Upper lobe of left lung (tissue), 4 donors: ENCODE measurements around the gene IGIP.

Source experiments
- CTCF ChIP-seq, 6 experiments: fragments of 450-650 bp in 4 of 6; fragments of 200-600 bp in 2 of 6; sonication (generic) in 2 of 6; IDR thresholded peaks; one replicate each; pipeline ENCODE4 v1.5.1; 2016 to 2019; ENCODE audit warnings: antibody characterized with exemption in 6 of 6
- POLR2A ChIP-seq, 4 donors: fragments of 450-650 bp; IDR thresholded peaks; one replicate each; pipeline ENCODE4 v1.5.1; 2016 to 2017; ENCODE audit warnings: antibody characterized with exemption in 4 of 4, mild to moderate bottlenecking in 2 of 4

- no peak for TF ChIP-seq CTCF (IDR thresholded peaks at IDR 0.05)
- no peak for TF ChIP-seq POLR2A (IDR thresholded peaks at IDR 0.05)
These were observed 17.4 kb upstream of the IGIP start for GRCh38 chr5:140108093-140109017.
